ENCODE measurements around the gene ADCY5. TPM values are rescaled to one million over a fixed set of nuclear protein-coding genes. Genes with fewer than 3 reads are reported as not detected.

ADCY5 gene
- total RNA-seq, 4 donors from 2014 or later = 13.3 to 27.4 (median 21.7) TPM

DNA sequence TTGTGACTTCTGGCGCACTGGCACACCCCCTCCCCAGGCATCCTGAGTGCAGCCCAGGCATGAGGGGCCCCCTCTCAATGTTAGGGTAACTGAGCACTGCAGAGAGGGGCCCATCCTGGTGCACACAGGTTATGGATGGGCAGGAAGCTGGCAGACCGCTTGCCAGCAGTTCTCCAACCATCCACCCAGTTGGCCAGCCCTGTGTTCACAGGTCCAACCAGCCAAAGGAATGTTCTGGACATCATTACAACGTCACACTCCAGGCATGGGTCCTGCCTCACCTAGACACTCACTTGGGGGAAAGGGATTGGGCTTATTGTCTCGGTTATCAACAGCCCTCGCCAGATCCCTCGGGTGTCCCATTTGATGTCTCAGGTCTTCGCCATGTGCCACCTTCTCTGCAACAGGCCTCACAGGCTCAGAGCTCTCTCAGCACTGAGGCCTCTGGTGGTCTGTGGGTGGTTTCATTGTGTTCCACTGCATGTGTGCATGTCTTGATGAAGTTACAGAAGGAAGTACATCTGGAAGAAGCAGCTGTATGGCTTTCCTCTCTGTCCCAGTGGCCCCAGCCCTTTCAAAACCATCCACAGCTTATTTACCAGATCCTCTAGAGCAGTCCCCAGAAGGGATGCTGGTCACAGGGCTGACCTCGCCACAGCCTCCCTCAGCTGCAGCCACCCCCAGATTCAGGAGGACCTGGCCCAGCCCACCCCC lies 23.7 kb downstream of the ADCY5 start:
- Histone ChIP-seq H3K4me1 (peaks cover 0 to 38% (median 9%) of the 10 kb centered on the region in 4 donors), H3K36me3 (no peaks in the 10 kb centered on the region), H3K9me3 (no peaks in the 10 kb centered on the region), H3K4me3 (no peak overlapping the region), H3K27me3 (no peaks in the 10 kb centered on the region), H3K27ac (no peak overlapping the region)
- DNase-seq (ENCODE audit: low spot score in 2 of 2) = no peak
- no peak for TF ChIP-seq CTCF (IDR thresholded peaks at IDR 0.05)
- no peak for TF ChIP-seq EP300 (IDR thresholded peaks at IDR 0.05)
- no peak for TF ChIP-seq POLR2A (IDR thresholded peaks at IDR 0.05)
- 68 to 79% methylated on average over 6 to 7 of the region's 8 CpGs for WGBS, 2 donors

- Histone ChIP-seq H3K9me3 (no peaks in the 10 kb centered on the region), H3K4me1 (peaks cover 0 to 38% (median 9%) of the 10 kb centered on the region in 4 donors), H3K4me3 (no peak overlapping the region), H3K27ac (no peak overlapping the region), H3K36me3 (no peaks in the 10 kb centered on the region), H3K27me3 (no peaks in the 10 kb centered on the region)
- DNase-seq (ENCODE audit: low spot score in 2 of 2) = no peak
- WGBS, 2 donors = 54 to 56% methylated on average over 13 of the region's 13 CpGs
- no peak for TF ChIP-seq CTCF (IDR thresholded peaks at IDR 0.05)
- no peak for TF ChIP-seq EP300 (IDR thresholded peaks at IDR 0.05)
- no peak for TF ChIP-seq POLR2A (IDR thresholded peaks at IDR 0.05)
Measured at GRCh38 chr3:123424321-123424998, 24.4 kb downstream of the ADCY5 start.

DNA sequence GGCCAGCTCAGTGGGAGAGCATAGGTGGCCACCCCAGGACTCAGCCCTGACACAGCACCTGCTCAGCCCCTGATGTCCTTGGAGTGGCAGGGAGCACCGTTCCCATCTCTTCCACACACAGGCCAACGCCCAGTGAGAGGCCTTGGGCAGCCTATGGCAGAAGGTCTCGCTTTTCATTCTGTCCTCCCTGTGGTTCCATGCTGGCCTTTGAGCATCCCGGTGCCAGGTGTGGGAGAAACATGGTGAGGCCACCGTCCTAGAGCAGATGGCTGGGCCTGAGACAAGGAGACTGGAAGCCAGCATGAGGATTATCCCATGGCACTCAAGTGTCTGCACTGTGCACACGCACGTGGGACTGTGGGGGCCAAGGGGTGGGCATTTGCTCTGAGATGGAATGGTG lies 25.1 kb downstream of the ADCY5 start:
- Histone ChIP-seq H3K4me1 (peaks cover 0 to 38% (median 9%) of the 10 kb centered on the region in 4 donors), H3K4me3 (no peak overlapping the region), H3K9me3 (no peaks in the 10 kb centered on the region), H3K36me3 (no peaks in the 10 kb centered on the region), H3K27me3 (no peaks in the 10 kb centered on the region), H3K27ac (no peak overlapping the region)
- 81 to 97% methylated on average over 5 to 7 of the region's 7 CpGs for WGBS, 2 donors
- no peak for TF ChIP-seq CTCF (IDR thresholded peaks at IDR 0.05)
- TF ChIP-seq EP300 (IDR thresholded peaks at IDR 0.05) = no peak
- no peak for TF ChIP-seq POLR2A (IDR thresholded peaks at IDR 0.05)
- DNase-seq (ENCODE audit: low spot score in 2 of 2) = no peak

GRCh38 chr3:123423031-123423430 lies 25.9 kb downstream of the ADCY5 start:
- no peaks in the 10 kb centered on the region for H3K36me3 ChIP-seq
- DNase-seq (ENCODE audit: low spot score in 2 of 2) = no peak
- H3K27me3 ChIP-seq = no peaks in the 10 kb centered on the region
- TF ChIP-seq CTCF (IDR thresholded peaks at IDR 0.05) (no peak), POLR2A (IDR thresholded peaks at IDR 0.05) (no peak), EP300 (IDR thresholded peaks at IDR 0.05) (no peak)
- H3K4me3 ChIP-seq = no peak overlapping the region
- peaks cover 0 to 38% (median 9%) of the 10 kb centered on the region in 4 donors for H3K4me1 ChIP-seq
- 64 to 72% methylated on average over 10 to 12 of the region's 12 CpGs for WGBS, 2 donors
- no peaks in the 10 kb centered on the region for H3K9me3 ChIP-seq
- H3K27ac ChIP-seq = no peak overlapping the region

GRCh38 chr3:123422457-123422856 lies 26.4 kb downstream of the ADCY5 start:
- Histone ChIP-seq H3K4me3 (no peak overlapping the region), H3K27ac (no peak overlapping the region), H3K9me3 (no peaks in the 10 kb centered on the region), H3K36me3 (no peaks in the 10 kb centered on the region), H3K27me3 (no peaks in the 10 kb centered on the region), H3K4me1 (peaks cover 0 to 38% (median 9%) of the 10 kb centered on the region in 4 donors)
- 84 to 95% methylated on average over 5 of the region's 5 CpGs for WGBS, 2 donors
- no peak for DNase-seq (ENCODE audit: low spot score in 2 of 2)
- TF ChIP-seq EP300 (IDR thresholded peaks at IDR 0.05) = no peak
- TF ChIP-seq CTCF (IDR thresholded peaks at IDR 0.05) = no peak
- no peak for TF ChIP-seq POLR2A (IDR thresholded peaks at IDR 0.05)
